ENCODE results near the gene PTGFRN.

- TF ChIP-seq, protein P1, sequence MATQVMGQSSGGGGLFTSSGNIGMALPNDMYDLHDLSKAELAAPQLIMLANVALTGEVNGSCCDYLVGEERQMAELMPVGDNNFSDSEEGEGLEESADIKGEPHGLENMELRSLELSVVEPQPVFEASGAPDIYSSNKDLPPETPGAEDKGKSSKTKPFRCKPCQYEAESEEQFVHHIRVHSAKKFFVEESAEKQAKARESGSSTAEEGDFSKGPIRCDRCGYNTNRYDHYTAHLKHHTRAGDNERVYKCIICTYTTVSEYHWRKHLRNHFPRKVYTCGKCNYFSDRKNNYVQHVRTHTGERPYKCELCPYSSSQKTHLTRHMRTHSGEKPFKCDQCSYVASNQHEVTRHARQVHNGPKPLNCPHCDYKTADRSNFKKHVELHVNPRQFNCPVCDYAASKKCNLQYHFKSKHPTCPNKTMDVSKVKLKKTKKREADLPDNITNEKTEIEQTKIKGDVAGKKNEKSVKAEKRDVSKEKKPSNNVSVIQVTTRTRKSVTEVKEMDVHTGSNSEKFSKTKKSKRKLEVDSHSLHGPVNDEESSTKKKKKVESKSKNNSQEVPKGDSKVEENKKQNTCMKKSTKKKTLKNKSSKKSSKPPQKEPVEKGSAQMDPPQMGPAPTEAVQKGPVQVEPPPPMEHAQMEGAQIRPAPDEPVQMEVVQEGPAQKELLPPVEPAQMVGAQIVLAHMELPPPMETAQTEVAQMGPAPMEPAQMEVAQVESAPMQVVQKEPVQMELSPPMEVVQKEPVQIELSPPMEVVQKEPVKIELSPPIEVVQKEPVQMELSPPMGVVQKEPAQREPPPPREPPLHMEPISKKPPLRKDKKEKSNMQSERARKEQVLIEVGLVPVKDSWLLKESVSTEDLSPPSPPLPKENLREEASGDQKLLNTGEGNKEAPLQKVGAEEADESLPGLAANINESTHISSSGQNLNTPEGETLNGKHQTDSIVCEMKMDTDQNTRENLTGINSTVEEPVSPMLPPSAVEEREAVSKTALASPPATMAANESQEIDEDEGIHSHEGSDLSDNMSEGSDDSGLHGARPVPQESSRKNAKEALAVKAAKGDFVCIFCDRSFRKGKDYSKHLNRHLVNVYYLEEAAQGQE (IDR thresholded peaks at IDR 0.05; ENCODE audit: insufficient replicate concordance, low read depth): no peak
- no peak for TF ChIP-seq CTCF (IDR thresholded peaks at IDR 0.05; ENCODE audit: insufficient read depth, low read length)
- no peak for TF ChIP-seq GABPA (IDR thresholded peaks at IDR 0.05; ENCODE audit: low read depth)
- no peak for TF ChIP-seq POLR2AphosphoS5 (IDR thresholded peaks at IDR 0.05; ENCODE audit: low read depth)
These were observed 32.6 kb downstream of the PTGFRN start for GRCh38 chr1:116942344-116942743.
